Smooth muscle cell (in vitro differentiated cells): ENCODE measurements around the gene PDCD2. TPM values are rescaled to one million over a fixed set of nuclear protein-coding genes. Genes with fewer than 3 reads are reported as not detected.

Source experiments
- DNase-seq: peaks from one replicate; lab custom pipeline; 2025; ENCODE audit not compliant: unreplicated experiment; lab: John Stamatoyannopoulos, UW
- H2AFZ ChIP-seq: fragments of 200-600 bp; sonication (generic); 2 replicates; pipeline ENCODE4 v1.6.0; 2016; ENCODE audit warnings: antibody characterized with exemption, low read depth, mild to moderate bottlenecking
- H3F3A ChIP-seq: fragments of 200-600 bp; sonication (generic); 2 replicates; pipeline ENCODE4 v1.6.0; 2017; ENCODE audit warnings: antibody characterized with exemption, low read depth
- H3K27ac ChIP-seq: fragments of 200-600 bp; sonication (generic); 2 replicates; pipeline ENCODE4 v1.5.1; 2016; ENCODE audit warnings: low read depth, mild to moderate bottlenecking
- H3K27me3 ChIP-seq: fragments of 200-600 bp; sonication (generic); 2 replicates; pipeline ENCODE4 v1.6.1; 2016; ENCODE audit warnings: low read depth, mild to moderate bottlenecking
- H3K36me3 ChIP-seq: fragments of 200-600 bp; sonication (generic); 2 replicates; pipeline ENCODE4 v1.5.1; 2016; ENCODE audit warnings: low read depth
- H3K4me1 ChIP-seq: fragments of 200-600 bp; sonication (generic); 2 replicates; pipeline ENCODE4 v1.5.1; 2016; ENCODE audit warnings: low read depth
- H3K4me2 ChIP-seq: fragments of 200-600 bp; sonication (generic); 2 replicates; pipeline ENCODE4 v1.6.0; 2016; ENCODE audit warnings: mild to moderate bottlenecking
- H3K4me3 ChIP-seq: fragments of 200-600 bp; sonication (generic); 2 replicates; pipeline ENCODE4 v1.5.1; 2016; ENCODE audit warnings: mild to moderate bottlenecking
- H3K79me2 ChIP-seq: fragments of 200-600 bp; sonication (generic); 2 replicates; pipeline ENCODE4 v1.6.0; 2016; ENCODE audit warnings: low read depth, mild to moderate bottlenecking
- H3K9ac ChIP-seq: fragments of 200-600 bp; sonication (generic); 2 replicates; pipeline ENCODE4 v1.6.0; 2016; ENCODE audit warnings: low read depth
- H3K9me3 ChIP-seq: fragments of 200-600 bp; sonication (generic); replicated peaks from 2 replicates; pipeline ENCODE4 v1.5.1; 2016; ENCODE audit warnings: low read depth
- H4K20me1 ChIP-seq: fragments of 200-600 bp; sonication (generic); 2 replicates; pipeline ENCODE4 v1.6.0; 2016; ENCODE audit warnings: low read depth
- CTCF ChIP-seq: fragments of 200-600 bp; sonication (generic); IDR thresholded peaks from 2 replicates; pipeline ENCODE4 v1.5.1; 2017; ENCODE audit warnings: borderline replicate concordance, mild to moderate bottlenecking, antibody characterized with exemption; ENCODE audit not compliant: insufficient read depth, poor library complexity, severe bottlenecking
- WGBS: methylation state at CpG from one replicate; pipeline ENCODE4 v1.1.7; 2016; ENCODE audit warnings: low lambda C conversion rate; 5-methylcytosine and 5-hydroxymethylcytosine counted together
- polyA plus RNA-seq: library from polyadenylated mRNA; unstranded; fragments of >200 nt; fragmentation: Nextera tagmentation; extraction: Ambion mirVana; gene quantifications from 2 replicates; pipeline ENCODE4 v1.2.1, GENCODE V29; 2016
- total RNA-seq: library from RNA; depleted of rRNA; stranded (reverse); fragments of >200 nt; gene quantifications from 2 replicates; pipeline ENCODE4 v1.2.3, GENCODE V29; 2014

The PDCD2 gene
- total and polyA plus RNA-seq, 2 experiments from 2014 or later, result 36.8 to 52.6 TPM

GRCh38 chr6:170535004-170535403 is 49.4 kb downstream of the PDCD2 start:
- H2AFZ ChIP-seq, result no peak overlapping the region
- no peak overlapping the region for H3K4me3 ChIP-seq
- H4K20me1 ChIP-seq, result peaks cover 51% of the 10 kb centered on the region
- peaks cover 27% of the 10 kb centered on the region for H3K36me3 ChIP-seq
- no peak for DNase-seq
- TF ChIP-seq CTCF, result no peak
- H3K4me2 ChIP-seq, result no peak overlapping the region
- H3F3A ChIP-seq, result peaks cover 8% of the 10 kb centered on the region
- H3K4me1 ChIP-seq, result no peaks in the 10 kb centered on the region
- peaks cover 14% of the 10 kb centered on the region for H3K79me2 ChIP-seq
- no peaks in the 10 kb centered on the region for H3K9me3 ChIP-seq
- no peaks in the 10 kb centered on the region for H3K27me3 ChIP-seq
- no peak overlapping the region for H3K27ac ChIP-seq
- WGBS, result 96% methylated on average over 5 of the region's 5 CpGs
- H3K9ac ChIP-seq, result no peak overlapping the region

- H3F3A ChIP-seq, result peaks cover 8% of the 10 kb centered on the region
- H3K27me3 ChIP-seq, result no peaks in the 10 kb centered on the region
- peaks cover 21% of the 10 kb centered on the region for H3K36me3 ChIP-seq
- no peak overlapping the region for H3K4me2 ChIP-seq
- 93% methylated on average over 2 of the region's 2 CpGs for WGBS
- no peak overlapping the region for H3K9ac ChIP-seq
- no peak for DNase-seq
- peaks cover 3% of the 10 kb centered on the region for H3K79me2 ChIP-seq
- no peak overlapping the region for H3K27ac ChIP-seq
- no peaks in the 10 kb centered on the region for H3K4me1 ChIP-seq
- peaks cover 39% of the 10 kb centered on the region for H4K20me1 ChIP-seq
- H2AFZ ChIP-seq, result no peak overlapping the region
- no peaks in the 10 kb centered on the region for H3K9me3 ChIP-seq
- no peak for TF ChIP-seq CTCF
- no peak overlapping the region for H3K4me3 ChIP-seq
Measured at GRCh38 chr6:170533792-170534191, 50.6 kb downstream of the PDCD2 start.

- no peaks in the 10 kb centered on the region for H3K9me3 ChIP-seq
- WGBS, result 93% methylated on average over 7 of the region's 7 CpGs
- H3K36me3 ChIP-seq, result peaks cover 21% of the 10 kb centered on the region
- peaks cover 31% of the 10 kb centered on the region for H4K20me1 ChIP-seq
- H3K27ac ChIP-seq, result no peak overlapping the region
- peaks cover 8% of the 10 kb centered on the region for H3F3A ChIP-seq
- no peak overlapping the region for H2AFZ ChIP-seq
- TF ChIP-seq CTCF, result no peak
- no peak overlapping the region for H3K4me2 ChIP-seq
- no peaks in the 10 kb centered on the region for H3K79me2 ChIP-seq
- H3K4me3 ChIP-seq, result no peak overlapping the region
- no peaks in the 10 kb centered on the region for H3K27me3 ChIP-seq
- no peak overlapping the region for H3K9ac ChIP-seq
- no peak for DNase-seq
- no peaks in the 10 kb centered on the region for H3K4me1 ChIP-seq
Measured at GRCh38 chr6:170532867-170533488, 51.5 kb downstream of the PDCD2 start.
